Immature natural killer cell (primary cell): ENCODE results near the gene PLCB4. TPM values are rescaled to one million over a fixed set of nuclear protein-coding genes. Genes with fewer than 3 reads are reported as not detected.
"Not testable (repeated sequence)": the region's sequence is repeated elsewhere in the genome, so short reads cannot be mapped to it uniquely, and the experiment has no call there.

Experiments
- DNase-seq, 3 donors: peaks; one replicate each; pipeline ENCODE4 v3.0.0; 2022; ENCODE audit warnings: mixed read lengths in 1 of 3
- H3K27ac Mint-ChIP-seq, 6 donors: one replicate each; pipeline ENCODE4 v1.8.0; 2020; ENCODE audit warnings: mixed read lengths in 6 of 6, mild to moderate bottlenecking in 5 of 6, inconsistent platforms in 4 of 6, moderate library complexity in 3 of 6
- H3K27me3 Mint-ChIP-seq, 3 donors: one replicate each; pipeline ENCODE4 v1.8.0; 2020 to 2021; ENCODE audit warnings: low read depth in 3 of 3, mild to moderate bottlenecking in 3 of 3, mixed read lengths in 3 of 3, moderate library complexity in 3 of 3, inconsistent platforms in 1 of 3
- H3K36me3 Mint-ChIP-seq, 3 donors: one replicate each; pipeline ENCODE4 v1.8.0; 2020; ENCODE audit warnings: mixed read lengths in 3 of 3, inconsistent platforms in 2 of 3, mild to moderate bottlenecking in 2 of 3
- H3K4me1 Mint-ChIP-seq, 2 donors: one replicate each; pipeline ENCODE4 v1.8.0; 2020; ENCODE audit warnings: inconsistent platforms in 2 of 2, mild to moderate bottlenecking in 2 of 2, mixed read lengths in 2 of 2, moderate library complexity in 1 of 2
- H3K4me3 Mint-ChIP-seq, 5 donors: one replicate each; pipeline ENCODE4 v1.8.0; 2020; ENCODE audit warnings: mild to moderate bottlenecking in 5 of 5, mixed read lengths in 5 of 5, inconsistent platforms in 3 of 5, moderate library complexity in 3 of 5
- H3K9me3 Mint-ChIP-seq, 6 donors: one replicate each; pipeline ENCODE4 v1.8.0; 2020; ENCODE audit warnings: mild to moderate bottlenecking in 6 of 6, mixed read lengths in 6 of 6, inconsistent platforms in 4 of 6, moderate library complexity in 3 of 6
- polyA plus RNA-seq, 3 donors: library from polyadenylated mRNA; unstranded; fragments of 300-500 nt; fragmentation: Illumina TruSeq; gene quantifications; one replicate each; pipeline ENCODE4 v1.2.3, GENCODE V29; 2021

PLCB4 gene
- polyA plus RNA-seq, 3 donors from 2014 or later = not detected

DNA sequence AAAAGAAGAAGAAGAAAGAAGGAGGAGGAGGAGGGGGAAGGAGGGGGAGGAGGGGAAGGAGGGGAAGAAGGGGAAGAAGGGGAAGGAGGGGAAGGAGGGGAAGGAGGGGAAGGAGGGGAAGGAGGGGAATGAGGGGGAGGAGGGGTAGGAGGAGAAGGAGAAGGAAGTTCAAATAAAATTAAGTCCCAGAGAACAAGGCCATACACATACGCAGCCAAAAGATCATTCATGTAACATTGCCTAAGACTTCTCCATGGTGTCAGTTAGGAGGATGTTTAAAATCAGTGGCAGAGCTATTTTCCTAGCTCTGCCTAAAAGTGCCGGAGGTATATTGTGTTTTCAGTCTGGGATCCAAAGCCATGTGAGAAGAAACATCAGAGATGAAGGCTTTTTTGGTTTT is 75.8 kb downstream of the PLCB4 start:
- H3K27me3 Mint-ChIP-seq = peaks cover 0 to 1% (median 0%) of the 10 kb centered on the region in 3 donors
- H3K36me3 Mint-ChIP-seq = no peaks in the 10 kb centered on the region
- no peaks in the 10 kb centered on the region for H3K4me1 Mint-ChIP-seq
- H3K27ac Mint-ChIP-seq = no peak overlapping the region
- DNase-seq = no peak
- peaks cover 0 to 5% (median 2%) of the 10 kb centered on the region in 6 donors for H3K9me3 Mint-ChIP-seq
- H3K4me3 Mint-ChIP-seq = no peak overlapping the region

- Mint-ChIP-seq H3K9me3 (peaks cover 0 to 5% (median 1%) of the 10 kb centered on the region in 6 donors), H3K27ac (no peak overlapping the region), H3K36me3 (no peaks in the 10 kb centered on the region), H3K27me3 (peaks cover 0 to 1% (median 0%) of the 10 kb centered on the region in 3 donors), H3K4me3 (no peak overlapping the region), H3K4me1 (no peaks in the 10 kb centered on the region)
- DNase-seq = no peak
These were observed 76.3 kb downstream of the PLCB4 start for GRCh38 chr20:9145142-9145541.

- no peak overlapping the region for H3K27ac Mint-ChIP-seq
- peaks cover 0 to 4% (median 0%) of the 10 kb centered on the region in 3 donors for H3K36me3 Mint-ChIP-seq
- no peak for DNase-seq
- H3K9me3 Mint-ChIP-seq = peaks cover 0 to 6% (median 5%) of the 10 kb centered on the region in 6 donors
- H3K4me1 Mint-ChIP-seq = no peaks in the 10 kb centered on the region
- H3K27me3 Mint-ChIP-seq = peaks cover 0 to 1% (median 0%) of the 10 kb centered on the region in 3 donors
- no peak overlapping the region for H3K4me3 Mint-ChIP-seq
These were observed 77.8 kb downstream of the PLCB4 start for GRCh38 chr20:9146649-9147048.

- H3K9me3 Mint-ChIP-seq = peaks cover 2 to 10% (median 7%) of the 10 kb centered on the region in 6 donors
These were observed 78.7 kb downstream of the PLCB4 start for GRCh38 chr20:9147547-9148024.

DNA sequence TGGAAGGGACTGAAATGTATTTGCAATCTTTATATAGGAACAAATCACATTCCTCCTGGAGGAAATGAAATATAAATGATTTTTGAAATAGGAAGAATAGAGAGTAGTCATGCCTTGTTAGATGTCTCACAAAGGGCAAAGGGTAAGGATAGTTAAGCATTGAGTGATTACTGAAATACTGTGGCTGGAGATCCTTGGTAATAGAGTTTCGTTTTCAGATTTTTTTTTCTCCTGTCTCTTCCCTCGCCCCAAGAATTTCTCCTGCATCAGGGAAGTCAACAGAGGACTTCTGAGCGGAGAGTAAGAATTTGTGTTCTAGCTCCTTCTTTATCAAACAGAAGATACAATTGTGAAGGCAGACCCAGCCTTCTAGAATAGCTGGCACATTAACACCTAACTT is 79.4 kb downstream of the PLCB4 start:
- Mint-ChIP-seq H3K4me1 (no peaks in the 10 kb centered on the region), H3K27me3 (peaks cover 0 to 3% (median 0%) of the 10 kb centered on the region in 3 donors), H3K27ac (no peak overlapping the region), H3K36me3 (peaks cover 0 to 6% (median 0%) of the 10 kb centered on the region in 3 donors), H3K9me3 (peaks cover 3 to 14% (median 7%) of the 10 kb centered on the region in 6 donors), H3K4me3 (no peak overlapping the region)
- no peak for DNase-seq

More at GRCh38 chr20:9147547-9148024, 78.7 kb downstream of the PLCB4 start:
- Mint-ChIP-seq H3K4me3 (no peak overlapping the region), H3K4me1 (no peaks in the 10 kb centered on the region), H3K27ac (no peak overlapping the region), H3K36me3 (peaks cover 0 to 6% (median 0%) of the 10 kb centered on the region in 3 donors), H3K27me3 (peaks cover 0 to 2% (median 0%) of the 10 kb centered on the region in 3 donors)
- DNase-seq = no peak

DNA sequence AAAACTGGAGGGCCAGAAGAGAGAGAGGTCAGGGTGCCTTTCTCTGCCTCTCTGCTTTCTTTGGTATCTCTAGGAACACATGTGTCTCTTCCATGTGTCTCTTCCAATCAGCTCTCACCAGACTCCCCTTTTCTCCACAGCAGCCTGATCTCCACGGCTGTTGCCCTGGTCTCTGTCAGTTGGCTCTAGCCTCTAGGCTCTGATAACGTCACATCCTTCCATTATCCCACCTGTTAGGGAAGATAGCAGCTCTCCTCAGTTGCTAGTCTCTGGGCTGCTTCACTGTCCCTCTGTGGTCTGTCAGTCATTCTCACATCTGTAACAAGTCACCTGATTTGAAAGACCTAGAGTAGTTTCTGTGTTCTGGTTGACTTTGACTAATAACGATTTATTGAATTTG is 80.2 kb downstream of the PLCB4 start:
- H3K9me3 Mint-ChIP-seq = peaks cover 3 to 21% (median 6%) of the 10 kb centered on the region in 6 donors
- H3K36me3 Mint-ChIP-seq = peaks cover 0 to 6% (median 0%) of the 10 kb centered on the region in 3 donors
- H3K4me1 Mint-ChIP-seq = no peaks in the 10 kb centered on the region
- H3K27me3 Mint-ChIP-seq = peaks cover 0 to 2% (median 0%) of the 10 kb centered on the region in 3 donors
- no peak for DNase-seq
- no peak overlapping the region for H3K27ac Mint-ChIP-seq
- H3K4me3 Mint-ChIP-seq = no peak overlapping the region

GRCh38 chr20:9149796-9150195 is 80.9 kb downstream of the PLCB4 start:
- Mint-ChIP-seq H3K4me3 (no peak overlapping the region), H3K27ac (no peak overlapping the region), H3K36me3 (peaks cover 0 to 6% (median 0%) of the 10 kb centered on the region in 3 donors), H3K9me3 (peaks cover 3 to 21% (median 6%) of the 10 kb centered on the region in 6 donors), H3K4me1 (no peaks in the 10 kb centered on the region), H3K27me3 (peaks cover 0 to 2% (median 1%) of the 10 kb centered on the region in 3 donors)
- DNase-seq = no peak

DNA sequence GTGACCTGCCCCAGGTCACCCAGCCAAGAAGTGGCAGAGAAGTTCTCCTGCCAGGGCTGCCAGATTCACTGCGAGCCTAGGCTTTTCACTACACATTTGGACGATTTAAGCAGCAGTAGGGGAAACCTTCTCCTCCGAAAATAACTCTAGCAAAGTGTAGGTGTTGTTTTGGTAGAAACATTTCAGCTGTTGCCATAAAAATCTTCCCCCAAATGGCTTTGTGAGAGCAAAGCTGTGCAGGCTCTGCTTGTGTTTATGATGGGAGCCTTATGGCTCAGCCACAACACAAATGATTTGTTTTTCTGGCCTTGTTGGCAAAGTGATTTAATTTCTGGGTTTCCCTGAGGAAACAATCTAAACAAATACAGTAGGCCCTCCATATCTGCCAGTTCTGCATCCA is 81.8 kb downstream of the PLCB4 start:
- Mint-ChIP-seq H3K4me1 (no peaks in the 10 kb centered on the region), H3K4me3 (no peak overlapping the region), H3K36me3 (peaks cover 0 to 6% (median 0%) of the 10 kb centered on the region in 3 donors), H3K27ac (no peak overlapping the region), H3K9me3 (peaks cover 3 to 21% (median 7%) of the 10 kb centered on the region in 6 donors), H3K27me3 (peaks cover 0 to 2% (median 1%) of the 10 kb centered on the region in 3 donors)
- no peak for DNase-seq

- H3K4me3 Mint-ChIP-seq, DNase-seq, H3K27me3 Mint-ChIP-seq, H3K4me1 Mint-ChIP-seq, H3K27ac Mint-ChIP-seq, H3K36me3 Mint-ChIP-seq: not testable (repeated sequence)
- peaks cover 2 to 26% (median 6%) of the 10 kb centered on the region in 6 donors for H3K9me3 Mint-ChIP-seq
These were observed 83.3 kb downstream of the PLCB4 start for GRCh38 chr20:9152139-9152538.

GRCh38 chr20:9154464-9155024 is 85.7 kb downstream of the PLCB4 start:
- H3K36me3 Mint-ChIP-seq = peaks cover 0 to 6% (median 0%) of the 10 kb centered on the region in 3 donors
- no peak overlapping the region for H3K27ac Mint-ChIP-seq
- peaks cover 2 to 26% (median 6%) of the 10 kb centered on the region in 6 donors for H3K9me3 Mint-ChIP-seq
- no peak for DNase-seq
- peaks cover 1 to 3% (median 2%) of the 10 kb centered on the region in 3 donors for H3K27me3 Mint-ChIP-seq
- H3K4me3 Mint-ChIP-seq = no peak overlapping the region
- no peaks in the 10 kb centered on the region for H3K4me1 Mint-ChIP-seq

DNA sequence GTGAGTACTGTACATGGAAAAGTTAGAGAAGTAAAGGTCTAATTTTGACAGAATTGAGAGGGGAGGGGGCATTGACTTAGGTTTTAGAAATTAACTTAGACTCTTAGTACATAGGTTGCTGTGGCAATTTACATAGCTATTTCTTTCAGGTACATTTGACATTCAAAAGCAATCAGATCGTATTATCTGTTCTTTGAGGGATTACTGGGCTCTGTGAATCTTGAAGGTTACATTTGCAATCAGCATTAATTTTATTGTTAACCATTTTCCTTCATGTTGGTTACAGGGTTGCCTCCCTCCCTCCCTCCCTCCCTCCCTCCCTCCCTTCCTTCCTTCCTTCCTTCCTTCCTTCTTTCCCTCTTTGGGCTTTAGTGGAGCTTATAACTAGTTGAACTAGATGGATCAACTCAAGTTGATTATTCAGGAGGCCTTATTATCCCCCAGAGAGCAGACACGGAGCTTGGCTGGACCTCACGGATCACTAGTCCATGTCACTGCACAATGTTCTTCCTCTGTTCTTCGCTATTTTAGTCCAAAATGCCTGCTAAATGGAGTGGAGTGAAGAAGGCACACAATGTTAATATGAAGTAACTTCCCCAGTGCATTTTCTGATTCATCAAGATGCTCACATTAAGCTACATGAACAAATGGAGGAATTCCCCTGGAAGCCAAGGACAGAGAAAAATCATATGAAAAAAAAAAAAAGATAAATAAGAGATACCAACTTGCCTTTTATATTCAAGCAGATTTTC is 87.8 kb downstream of the PLCB4 start:
- peaks cover 0 to 1% (median 0%) of the 10 kb centered on the region in 3 donors for H3K36me3 Mint-ChIP-seq
- no peak for DNase-seq
- peaks cover 1 to 3% (median 2%) of the 10 kb centered on the region in 3 donors for H3K27me3 Mint-ChIP-seq
- peaks cover 2 to 10% of the 10 kb centered on the region in 2 donors for H3K4me1 Mint-ChIP-seq
- H3K27ac Mint-ChIP-seq = no peak overlapping the region
- peaks cover 0 to 20% (median 4%) of the 10 kb centered on the region in 6 donors for H3K9me3 Mint-ChIP-seq
- no peak overlapping the region for H3K4me3 Mint-ChIP-seq

- Mint-ChIP-seq H3K4me1 (peaks cover 2 to 10% of the 10 kb centered on the region in 2 donors), H3K36me3 (no peaks in the 10 kb centered on the region), H3K27me3 (peaks cover 0 to 2% (median 2%) of the 10 kb centered on the region in 3 donors), H3K4me3 (peak overlapping the region in 2 of 5 donors; percentile 22 to 34), H3K9me3 (peaks cover 0 to 12% (median 1%) of the 10 kb centered on the region in 6 donors), H3K27ac (no peak overlapping the region)
- DNase-seq = no peak
These were observed 91.4 kb downstream of the PLCB4 start for GRCh38 chr20:9160331-9160730.

GRCh38 chr20:9160757-9161156 is 91.9 kb downstream of the PLCB4 start:
- H3K9me3 Mint-ChIP-seq = peaks cover 0 to 8% (median 0%) of the 10 kb centered on the region in 6 donors
- no peak for DNase-seq
- peak overlapping the region in 3 of 5 donors; percentile 12 to 34 (median 22) for H3K4me3 Mint-ChIP-seq
- H3K27me3 Mint-ChIP-seq = peaks cover 0 to 2% (median 2%) of the 10 kb centered on the region in 3 donors
- H3K27ac Mint-ChIP-seq = no peak overlapping the region
- no peaks in the 10 kb centered on the region for H3K36me3 Mint-ChIP-seq
- H3K4me1 Mint-ChIP-seq = peaks cover 2 to 10% of the 10 kb centered on the region in 2 donors

- no peak overlapping the region for H3K27ac Mint-ChIP-seq
- H3K36me3 Mint-ChIP-seq = no peaks in the 10 kb centered on the region
- DNase-seq = no peak
- peaks cover 0 to 5% (median 0%) of the 10 kb centered on the region in 6 donors for H3K9me3 Mint-ChIP-seq
- H3K4me3 Mint-ChIP-seq = no peak overlapping the region
- H3K4me1 Mint-ChIP-seq = peaks cover 2 to 10% of the 10 kb centered on the region in 2 donors
- peaks cover 0 to 2% (median 2%) of the 10 kb centered on the region in 3 donors for H3K27me3 Mint-ChIP-seq
These were observed 92.4 kb downstream of the PLCB4 start for GRCh38 chr20:9161311-9161710.
